Posterior cingulate gyrus (tissue), 11 donors: ENCODE data around the gene UNC13A.
A peak's percentile ranks its signal among the peaks of the same experiment; 100 is the strongest.

Experiments used
- DNase-seq, 10 donors: peaks; one replicate each; pipeline versions ENCODE4 v3.0.0 to v3.0.0-alpha.2; 2020 to 2021; ENCODE audit warnings: mixed read lengths in 3 of 10
- intact Hi-C: fragments of 100-400 bp; cut with DNase I; formaldehyde crosslinking; loops from one replicate; pipeline ENCODE4 v1.15.1; 2023

The UNC13A gene

DNA sequence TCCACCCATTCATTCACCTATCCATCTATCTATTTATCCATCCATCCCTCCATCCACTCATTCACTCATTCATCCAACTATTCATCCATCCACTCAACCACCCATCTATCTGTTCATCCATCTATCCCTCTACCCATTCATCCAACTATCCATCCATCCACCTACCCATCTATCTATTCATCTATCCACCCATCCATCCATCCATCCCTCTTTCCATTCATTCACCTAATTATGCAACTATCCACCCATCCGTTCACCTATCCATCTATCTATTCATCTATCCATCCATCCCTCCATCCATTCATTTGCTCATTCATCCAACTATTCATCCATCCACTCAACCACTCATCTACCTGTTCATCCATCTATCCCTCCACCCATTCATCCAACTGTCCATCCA lies 54.5 kb downstream of the UNC13A start:
- DNase-seq, result no peak
- intact Hi-C loops, result no loop called here

GRCh38 chr19:17632577-17632976 lies 55.6 kb downstream of the UNC13A start:
- DNase-seq, result peak in 3 of 10 donors; percentile 18 to 63 (median 41)
- intact Hi-C loops, result no loop called here

GRCh38 chr19:17629760-17630159 lies 58.4 kb downstream of the UNC13A start:
- DNase-seq, result peak in 1 of 10 donors; percentile 3
- intact Hi-C loops, result no loop called here

GRCh38 chr19:17627921-17628320 lies 60.2 kb downstream of the UNC13A start:
- intact Hi-C loops, result no loop called here
- peak in 3 of 10 donors; percentile 31 to 65 (median 35) for DNase-seq

GRCh38 chr19:17627161-17627560 lies 61.0 kb downstream of the UNC13A start:
- intact Hi-C loops, result no loop called here
- DNase-seq, result peak in 1 of 10 donors; percentile 46

- intact Hi-C loops, result no loop called here
- DNase-seq, result peak in 3 of 10 donors; percentile 46 to 75 (median 57)
These were observed 61.6 kb downstream of the UNC13A start for GRCh38 chr19:17626456-17627015.

GRCh38 chr19:17625980-17626379 lies 62.2 kb downstream of the UNC13A start:
- DNase-seq, result peak in 1 of 10 donors; percentile 3
- intact Hi-C loops, result no loop called here

DNA sequence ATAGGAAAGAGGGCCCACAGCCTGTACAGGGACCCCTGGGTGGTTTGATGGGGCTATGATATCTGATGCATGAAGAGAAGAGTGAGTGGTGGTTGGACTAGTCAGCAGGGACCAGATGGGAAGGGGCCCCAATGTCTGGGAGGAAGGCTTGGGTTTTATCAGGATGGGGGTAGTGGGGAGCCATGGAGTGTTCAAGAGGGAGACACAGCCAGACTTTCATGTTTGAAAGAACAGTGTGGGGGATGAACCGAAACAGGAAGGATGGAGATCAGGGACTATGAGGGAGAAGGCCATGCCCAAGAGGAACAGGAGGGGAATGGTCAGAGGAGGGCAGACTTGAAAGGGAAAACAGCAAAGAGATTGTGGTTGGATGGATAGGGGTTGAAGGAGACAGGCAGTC lies 63.1 kb downstream of the UNC13A start:
- DNase-seq, result peak in 1 of 10 donors; percentile 6
- intact Hi-C loops, result no loop called here

- DNase-seq, result peak in 3 of 10 donors; percentile 27 to 61 (median 35)
- intact Hi-C loops, result no loop called here
These were observed 63.7 kb downstream of the UNC13A start for GRCh38 chr19:17624314-17624991.

- intact Hi-C loops, result no loop called here
These were observed 64.8 kb downstream of the UNC13A start for GRCh38 chr19:17623224-17623935.

DNA sequence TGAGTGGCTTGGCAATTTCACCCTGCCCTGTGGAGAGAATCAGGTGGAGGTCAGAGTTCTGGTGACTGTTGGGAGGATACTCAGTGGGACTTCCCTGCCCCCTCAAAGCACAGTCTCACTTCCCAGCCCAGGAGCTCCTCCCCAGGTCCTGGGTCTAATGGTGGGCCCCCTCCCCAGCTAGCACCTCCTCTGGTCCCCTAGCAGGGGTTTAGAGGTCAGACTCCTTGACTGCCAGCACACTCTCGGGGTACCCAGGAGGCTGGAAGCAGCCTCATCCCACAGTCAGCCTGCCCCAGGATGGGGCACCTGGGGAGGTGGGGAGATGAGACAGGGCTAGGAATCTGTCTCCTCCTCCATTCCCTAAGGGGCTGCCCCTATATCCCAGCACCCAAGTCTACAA lies 67.5 kb downstream of the UNC13A start:
- peak in 2 of 10 donors; percentile 9 to 16 for DNase-seq
- intact Hi-C loops, result no loop called here

More at GRCh38 chr19:17623224-17623935, 64.8 kb downstream of the UNC13A start:
- peak in 3 of 10 donors; percentile 43 to 69 (median 47) for DNase-seq

GRCh38 chr19:17618936-17619335 lies 69.2 kb downstream of the UNC13A start:
- intact Hi-C loops, result no loop called here
- peak in 2 of 10 donors; percentile 9 to 25 for DNase-seq

- DNase-seq, result peak in 2 of 10 donors; percentile 51 to 61
These were observed 69.8 kb downstream of the UNC13A start for GRCh38 chr19:17618281-17618903.

DNA sequence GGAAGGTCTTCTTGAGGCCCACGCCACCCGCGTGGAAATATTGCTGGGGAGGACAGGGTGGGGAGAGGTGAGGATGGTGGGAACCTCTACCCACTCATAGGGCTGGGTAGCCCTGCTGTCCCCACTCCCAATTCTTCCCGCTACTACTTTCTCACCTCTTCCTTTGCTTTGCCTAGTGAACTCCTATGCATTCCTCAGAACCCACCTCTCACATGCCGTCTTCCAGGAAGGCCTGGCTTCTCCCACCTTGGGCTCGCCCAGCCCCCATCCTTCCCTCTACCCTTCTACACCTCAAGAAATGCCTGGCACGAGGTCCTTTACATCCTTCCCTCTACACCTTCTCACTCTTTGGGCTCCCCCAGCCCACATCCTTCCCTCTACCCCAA lies 70.4 kb downstream of the UNC13A start:
- peak in 1 of 10 donors; percentile 35 for DNase-seq
- intact Hi-C loops, result no loop called here

More at GRCh38 chr19:17618281-17618903, 69.8 kb downstream of the UNC13A start:
- intact Hi-C loops, result no loop called here

DNA sequence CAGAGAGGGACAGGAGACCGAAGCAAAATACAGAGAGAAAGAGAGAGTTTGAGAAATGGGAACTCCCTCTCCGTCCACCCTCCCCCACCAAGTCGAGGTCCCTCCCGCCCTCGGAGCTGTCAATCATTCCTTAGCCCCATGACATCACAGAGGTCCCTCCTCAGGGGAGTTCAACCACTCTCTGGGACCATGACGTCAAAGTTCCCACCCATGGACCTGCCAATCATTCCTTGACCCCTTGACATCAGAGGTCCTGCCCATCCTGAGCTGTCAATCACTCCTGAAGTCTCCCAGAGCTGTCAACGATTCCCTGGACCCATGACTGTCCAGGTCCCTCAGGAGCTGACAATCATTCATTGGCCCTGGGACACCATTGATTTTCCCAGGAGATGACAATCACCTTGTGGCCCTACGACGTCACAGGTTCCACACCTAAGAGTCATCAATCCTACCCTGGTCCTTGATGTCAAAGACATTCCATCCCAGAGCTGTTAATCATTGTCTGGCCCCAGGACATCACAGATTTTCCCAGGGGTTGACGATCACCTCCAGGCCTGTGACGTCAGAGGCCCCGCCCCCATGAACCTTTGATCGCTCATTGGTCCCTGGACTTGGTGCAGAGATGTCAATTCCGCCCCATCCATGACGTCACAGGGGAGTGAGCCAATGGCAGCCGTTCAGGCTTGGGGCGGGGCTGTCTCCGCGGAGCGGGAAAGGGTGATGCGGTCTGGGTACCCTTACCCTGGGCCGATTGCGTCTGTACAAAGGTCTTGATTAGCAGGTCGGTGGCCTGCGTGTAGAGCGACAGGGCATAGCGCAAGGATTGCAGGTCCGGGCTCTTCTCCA lies 71.0 kb downstream of the UNC13A start:
- peak in 1 of 10 donors; percentile 74 for DNase-seq
- intact Hi-C loops, result no loop called here

GRCh38 chr19:17616686-17616960 lies 71.5 kb downstream of the UNC13A start:
- DNase-seq, result peak in 2 of 10 donors; percentile 21 to 40
- intact Hi-C loops, result no loop called here

- DNase-seq, result peak in 1 of 10 donors; percentile 61
- intact Hi-C loops, result no loop called here
These were observed 72.1 kb downstream of the UNC13A start for GRCh38 chr19:17615889-17616685.

- intact Hi-C loops, result loop anchor here (5.0 kb wide), 1 partner anchor 163 kb away; no protein-coding TSS in a partner anchor
- peak in 1 of 10 donors; percentile 35 for DNase-seq
These were observed 73.7 kb downstream of the UNC13A start for GRCh38 chr19:17614476-17614875.
